IPS-NIHi11 (cell line): ENCODE measurements around the gene C19orf81.
A peak's percentile ranks its signal among the peaks of the same experiment; 100 is the strongest.

Experiments used
- DNase-seq: peaks from one replicate; pipeline ENCODE4 v3.0.0; 2012; ENCODE audit warnings: mixed read lengths, low spot score

C19orf81 gene

GRCh38 chr19:50679177-50680125, 30.2 kb downstream of the C19orf81 start:
- DNase-seq: peak; percentile 90

DNA sequence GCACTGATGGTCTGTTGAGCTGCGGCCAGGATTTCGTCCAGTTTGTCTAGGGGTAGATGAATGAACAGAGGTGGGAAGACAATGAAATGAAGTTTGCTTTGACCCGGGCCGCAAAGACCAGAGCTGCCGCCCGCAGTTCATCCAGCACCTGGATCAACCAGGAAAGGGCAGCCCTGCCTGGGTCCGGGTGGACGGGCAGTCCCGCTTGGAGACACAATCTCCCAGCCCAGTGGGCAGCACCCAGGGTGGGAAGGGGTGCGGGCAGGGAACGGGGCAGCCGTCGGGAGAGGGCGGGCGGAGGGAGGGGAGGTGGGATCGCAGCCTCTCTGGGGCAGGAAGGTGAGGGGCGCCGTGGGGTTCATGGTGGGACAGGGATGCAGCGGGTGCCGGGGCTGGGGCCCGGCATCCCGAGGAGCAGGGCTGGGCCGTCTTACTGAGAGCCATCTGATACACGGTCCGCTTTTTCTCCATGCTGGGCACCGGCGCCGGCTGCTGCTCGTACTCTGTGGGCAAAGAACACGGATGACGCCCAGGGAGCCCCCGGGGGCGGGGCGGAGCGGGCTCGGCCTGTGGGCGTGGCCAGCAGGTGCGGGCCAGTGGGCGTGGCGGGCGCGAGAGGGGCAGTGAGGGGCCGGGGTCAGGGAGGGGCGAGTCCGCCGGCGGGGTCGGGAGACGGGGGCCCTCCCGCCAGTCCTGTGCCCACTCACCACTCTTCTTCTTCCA, 37.2 kb downstream of the C19orf81 start:
- peak; percentile 83 for DNase-seq

DNA sequence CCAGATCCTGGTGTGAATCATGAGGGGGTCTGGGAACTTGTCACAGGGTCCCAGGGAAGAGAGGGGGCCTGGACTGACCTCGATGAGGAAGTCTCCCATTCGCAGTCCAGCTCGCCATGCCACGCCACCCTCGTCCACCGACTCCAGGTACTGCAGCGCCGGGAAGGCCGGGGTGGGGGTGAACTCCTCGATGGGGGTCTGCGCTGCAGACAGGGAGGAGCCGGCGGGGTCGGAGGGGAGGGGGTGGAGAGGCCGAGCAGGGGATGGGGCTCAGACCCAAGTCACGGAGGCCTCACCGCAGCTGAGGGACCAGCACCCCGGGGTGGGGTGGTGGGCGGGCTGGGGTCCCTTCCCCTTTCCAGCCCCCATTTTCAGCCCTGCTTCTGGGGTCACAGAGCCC, 39.5 kb downstream of the C19orf81 start:
- DNase-seq: no peak

- no peak for DNase-seq
Measured at GRCh38 chr19:50690439-50690838, 41.2 kb downstream of the C19orf81 start.

DNA sequence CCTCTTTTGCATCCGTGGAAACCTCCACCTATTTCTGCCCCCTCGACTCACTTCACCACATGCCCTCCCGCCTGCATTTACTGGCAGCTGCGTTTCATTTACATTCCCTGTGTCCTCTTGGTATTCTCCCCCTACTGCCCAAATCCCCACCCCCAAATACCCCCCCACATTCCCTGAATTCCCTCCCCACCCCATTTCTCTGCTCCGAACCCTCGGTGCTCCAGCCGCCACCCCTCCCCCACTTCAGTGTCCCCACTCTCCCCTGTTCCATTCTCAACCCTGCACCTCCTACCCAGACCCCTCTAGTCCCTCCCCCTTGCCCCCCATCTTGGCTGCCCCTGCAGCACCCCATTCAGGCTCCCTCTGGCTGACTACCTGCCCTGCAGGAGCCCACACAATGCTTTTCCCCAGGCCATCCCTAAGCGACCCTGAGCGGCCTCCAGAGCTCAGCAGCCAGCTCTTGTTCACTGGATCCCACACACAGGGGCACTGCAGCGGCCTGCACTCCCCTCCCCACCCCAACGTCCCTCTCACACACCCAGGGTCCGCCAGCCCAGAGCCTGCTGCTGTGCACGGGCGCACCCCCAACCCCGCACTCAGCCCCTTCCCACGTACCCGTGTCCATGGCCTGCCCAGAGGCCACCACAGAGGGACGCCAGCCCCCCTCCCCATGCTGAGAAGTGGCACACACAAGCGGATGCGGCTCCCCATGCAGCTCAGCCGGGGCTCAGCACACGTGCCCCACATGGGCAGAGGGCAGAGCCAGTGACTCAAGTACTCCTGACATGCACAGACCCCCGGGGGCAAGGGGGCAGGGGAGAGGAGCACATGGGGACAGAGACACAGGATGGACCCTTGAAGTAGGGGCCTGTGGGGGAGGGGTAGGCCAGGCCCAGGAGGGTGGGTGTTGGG, 44.1 kb downstream of the C19orf81 start:
- DNase-seq: no peak

GRCh38 chr19:50694815-50695145, 45.5 kb downstream of the C19orf81 start:
- peak; percentile 44 for DNase-seq

DNA sequence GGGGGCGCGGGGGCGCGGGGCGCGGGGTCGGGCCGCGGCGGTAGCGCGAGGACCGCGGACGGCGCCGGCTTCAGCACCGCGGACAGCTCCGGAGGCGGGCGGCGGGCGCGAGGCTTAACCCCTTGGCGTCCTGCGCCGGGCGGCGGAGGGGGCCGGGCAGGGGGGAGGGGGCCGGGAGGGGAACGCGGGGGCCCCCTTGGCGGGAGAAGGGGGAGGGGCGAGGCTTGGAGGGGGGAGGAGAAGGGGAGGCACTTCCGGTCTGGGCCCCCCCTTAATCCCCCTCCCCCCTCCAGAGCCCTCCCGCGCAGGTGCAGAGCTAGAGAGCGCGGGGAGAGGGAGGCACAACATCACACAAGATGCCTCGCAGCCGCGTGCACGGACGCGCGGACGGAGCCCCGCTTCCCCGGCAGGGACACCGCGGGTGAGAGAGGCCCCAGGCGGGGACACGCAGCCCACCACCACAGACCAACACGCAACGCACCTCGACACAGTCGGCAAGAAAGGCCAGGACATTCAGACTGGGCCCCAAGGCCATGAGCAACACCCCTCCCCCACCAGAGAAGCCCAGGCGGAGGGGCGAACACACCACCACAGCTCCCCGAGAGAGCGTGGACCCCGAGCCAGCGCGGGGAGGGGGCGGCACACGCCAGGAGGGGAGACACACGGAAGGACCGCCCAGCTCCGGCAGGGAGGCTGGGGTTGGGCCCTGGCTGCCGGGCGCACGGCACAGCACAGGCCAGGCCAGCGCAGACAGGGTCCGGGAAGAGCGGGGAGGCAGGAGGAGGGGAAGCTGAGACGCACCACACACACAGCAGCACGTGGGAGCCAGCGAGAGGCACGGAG, 46.2 kb downstream of the C19orf81 start:
- DNase-seq: peak; percentile 95

GRCh38 chr19:50696094-50696483, 46.8 kb downstream of the C19orf81 start:
- DNase-seq: no peak

GRCh38 chr19:50697414-50698124, 48.3 kb downstream of the C19orf81 start:
- no peak for DNase-seq

- no peak for DNase-seq
Measured at GRCh38 chr19:50701367-50701985, 52.2 kb downstream of the C19orf81 start.

- DNase-seq: no peak
Measured at GRCh38 chr19:50702158-50702870, 53.1 kb downstream of the C19orf81 start.

GRCh38 chr19:50702871-50703829, 53.9 kb downstream of the C19orf81 start:
- no peak for DNase-seq

DNA sequence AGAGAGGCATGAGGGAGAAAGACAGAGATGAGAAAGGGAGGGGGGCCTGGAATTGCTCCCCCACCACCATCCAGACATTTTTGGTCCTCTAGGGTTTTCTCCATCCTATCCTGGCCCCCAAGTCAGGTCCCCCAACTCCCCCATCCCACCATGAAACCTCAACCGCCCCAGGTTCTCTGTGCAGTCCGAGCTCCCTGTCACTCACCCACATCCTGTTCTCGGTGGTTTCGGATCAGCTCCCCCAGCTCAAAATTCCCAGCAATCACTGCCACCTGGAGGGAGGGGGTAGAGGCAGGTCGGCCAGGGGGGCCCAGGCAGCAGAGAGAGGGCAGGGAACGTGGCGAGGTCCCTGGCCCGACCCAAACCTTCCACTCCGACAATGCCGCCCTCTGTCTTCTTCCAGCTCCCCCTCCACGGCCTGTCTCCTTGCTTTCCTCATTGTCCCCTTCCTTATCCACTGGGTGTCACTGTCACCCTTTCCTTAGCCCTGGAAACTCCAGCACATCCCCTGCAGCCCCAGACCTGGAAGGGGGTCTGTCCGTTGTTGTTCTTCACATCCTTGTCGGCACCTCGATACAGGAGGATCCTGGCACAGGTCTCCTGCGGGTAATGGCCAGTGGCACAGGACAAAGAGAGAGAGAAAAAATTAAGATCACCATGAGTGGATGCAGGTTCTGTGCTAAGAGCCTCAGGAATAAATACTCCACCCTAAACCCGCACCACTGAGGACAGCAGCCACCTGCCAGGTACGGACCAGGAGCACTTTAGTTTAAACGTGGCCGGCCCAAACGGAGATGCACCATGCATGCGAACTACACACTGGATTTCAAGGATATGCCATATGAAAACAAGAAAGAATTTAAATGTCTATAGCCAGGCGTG, 54.9 kb downstream of the C19orf81 start:
- peak; percentile 53 for DNase-seq

- DNase-seq: peak; percentile 67
Measured at GRCh38 chr19:50705422-50706019, 56.3 kb downstream of the C19orf81 start.

- DNase-seq: no peak
Measured at GRCh38 chr19:50706387-50706786, 57.1 kb downstream of the C19orf81 start.

- DNase-seq: no peak
Measured at GRCh38 chr19:50708179-50708879, 59.1 kb downstream of the C19orf81 start.
